Muscle of arm (tissue), 12 donors: ENCODE data around the gene CREB5. TPM values are rescaled to one million over a fixed set of nuclear protein-coding genes. Genes with fewer than 3 reads are reported as not detected.

Experiments used
- DNase-seq: peaks from one replicate; pipeline ENCODE4 v3.0.0-alpha.2; 2013
- polyA plus RNA-seq, 12 donors: library from polyadenylated mRNA; unstranded; fragments of 120-200 nt; gene quantifications; one replicate each; pipeline ENCODE4 v1.2.1, GENCODE V29; 2013; ENCODE audit not compliant: insufficient read length in 12 of 12

The CREB5 gene
- polyA plus RNA-seq, 12 donors = 21.9 to 65.7 (median 34.2) TPM

DNA sequence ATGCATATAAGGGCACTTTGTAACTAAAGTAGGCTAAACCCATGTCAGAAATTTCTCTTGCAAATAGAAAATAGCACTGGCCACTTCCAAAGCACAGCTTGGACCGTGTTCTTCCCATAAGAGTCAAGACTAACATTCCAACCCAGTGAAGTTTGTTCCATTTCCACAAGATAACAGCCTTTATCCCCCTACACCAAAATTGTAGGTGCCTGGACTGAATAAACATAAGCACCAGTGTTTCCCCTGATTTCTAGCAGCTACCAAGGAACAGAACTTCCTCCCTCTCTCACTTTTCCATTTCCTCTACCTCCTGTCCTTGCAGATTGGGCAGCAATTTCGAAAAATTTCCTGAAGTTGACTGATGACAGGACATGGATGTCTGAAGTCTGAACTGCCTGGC, 219.7 kb downstream of the CREB5 start:
- no peak for DNase-seq

GRCh38 chr7:28638914-28639313, 226.6 kb downstream of the CREB5 start:
- DNase-seq = no peak

DNA sequence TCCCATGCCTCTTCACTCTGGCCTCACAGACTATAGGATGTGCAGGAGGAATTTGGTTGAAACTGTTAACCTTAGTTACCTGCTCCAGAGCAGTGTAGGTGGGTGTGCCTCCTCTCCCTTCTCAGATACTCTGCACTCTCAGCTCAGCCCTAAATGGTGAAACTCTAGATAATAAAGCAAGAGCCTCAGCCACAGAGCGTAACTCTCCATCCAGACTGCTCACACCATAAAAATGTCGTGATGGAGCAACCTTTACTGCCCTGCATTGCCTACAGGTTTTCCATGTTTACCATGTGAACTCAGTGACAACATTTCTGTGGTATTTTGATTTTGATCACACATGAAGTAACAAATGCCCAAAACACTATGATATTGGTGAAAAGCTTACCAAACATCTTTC, 227.7 kb downstream of the CREB5 start:
- no peak for DNase-seq

GRCh38 chr7:28641752-28642545, 229.6 kb downstream of the CREB5 start:
- no peak for DNase-seq

DNA sequence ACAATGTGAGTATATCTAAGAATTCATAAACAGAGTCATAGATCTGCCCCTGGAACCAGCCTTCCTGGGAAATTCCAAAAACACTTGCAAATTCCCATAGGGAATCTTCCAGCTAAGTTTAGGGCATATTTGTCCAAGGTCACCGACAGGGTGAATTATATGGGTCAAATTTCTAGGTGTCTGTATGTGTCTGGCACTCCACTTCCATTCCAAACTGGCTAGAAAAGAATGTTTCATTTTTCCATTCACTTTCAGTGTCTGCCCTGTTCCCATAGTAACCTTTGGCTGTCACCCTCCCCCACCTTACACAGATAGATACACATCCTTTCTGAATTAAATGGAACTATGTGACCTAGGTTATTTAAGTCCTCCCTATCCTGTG, 230.9 kb downstream of the CREB5 start:
- DNase-seq = no peak

- DNase-seq = no peak
Observed at GRCh38 chr7:28643584-28644340, 231.4 kb downstream of the CREB5 start.

GRCh38 chr7:28645866-28646265, 233.5 kb downstream of the CREB5 start:
- DNase-seq = no peak

DNA sequence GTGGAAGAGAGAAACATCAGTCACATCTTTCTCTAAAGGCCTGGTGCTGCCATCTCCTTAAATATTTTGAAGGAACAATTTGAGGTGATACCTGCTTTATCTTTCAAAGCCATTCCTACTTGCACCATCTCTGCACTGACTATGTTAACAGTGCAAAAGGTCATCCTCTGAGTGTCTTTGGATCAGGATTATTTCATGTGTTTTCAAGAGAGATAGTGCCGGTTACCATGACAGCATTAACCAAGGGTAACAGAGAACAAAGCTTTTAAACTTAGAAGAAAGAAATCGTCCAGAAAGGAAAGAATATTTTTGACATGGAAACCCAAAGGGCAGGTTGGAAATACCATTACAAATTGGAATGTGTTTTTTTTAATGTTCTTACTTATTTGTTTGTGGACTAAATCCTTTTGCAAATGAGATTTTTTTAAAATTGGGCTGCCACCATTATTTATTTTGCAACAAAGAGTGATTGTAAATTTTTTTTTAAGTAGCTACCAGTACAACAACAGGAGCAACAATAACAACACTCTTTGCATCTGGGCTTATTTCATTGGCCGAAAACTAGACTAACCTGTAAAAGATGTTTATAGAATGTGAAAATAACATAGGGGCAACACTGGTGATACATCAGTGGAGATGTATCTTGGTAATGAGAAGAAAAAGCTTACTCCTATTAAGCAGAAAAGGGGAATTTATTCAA, 234.2 kb downstream of the CREB5 start:
- DNase-seq = no peak

DNA sequence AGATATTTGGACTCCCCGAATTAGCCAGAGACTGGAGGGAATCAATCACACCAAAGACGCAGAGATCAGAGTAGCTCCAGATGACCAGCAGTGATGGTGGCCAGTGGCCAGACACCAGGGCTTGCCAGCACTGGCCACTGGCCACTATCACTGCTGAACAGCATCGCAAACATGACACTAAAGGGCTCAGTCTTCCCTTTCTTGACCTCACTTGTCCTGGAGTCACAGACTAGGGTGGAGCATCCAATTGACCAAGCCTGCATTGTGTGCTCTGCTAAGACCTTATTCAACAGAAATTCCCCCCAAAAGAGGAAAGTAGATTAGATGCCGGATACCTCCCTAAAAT, 234.7 kb downstream of the CREB5 start:
- DNase-seq = no peak

GRCh38 chr7:28649189-28649588, 236.9 kb downstream of the CREB5 start:
- no peak for DNase-seq

GRCh38 chr7:28649811-28650210, 237.5 kb downstream of the CREB5 start:
- DNase-seq = no peak

DNA sequence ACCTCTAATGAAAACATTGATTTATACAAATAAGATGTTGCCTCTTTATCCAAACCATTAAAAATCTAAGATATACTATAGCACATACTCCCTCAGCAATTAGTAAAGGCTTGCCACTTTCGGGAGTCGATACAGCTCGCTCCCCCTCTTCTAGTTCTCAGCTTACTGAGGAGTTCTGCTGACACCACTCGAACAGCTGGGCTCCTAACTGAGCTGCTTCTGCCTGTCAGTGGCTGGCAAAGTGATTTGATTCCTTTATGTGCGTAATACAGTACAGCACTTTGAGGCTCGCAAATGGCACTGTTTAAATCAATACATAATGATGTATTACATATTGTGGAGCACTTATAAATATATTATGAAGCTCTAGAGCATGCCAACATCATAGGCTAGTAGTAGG, 241.8 kb downstream of the CREB5 start:
- no peak for DNase-seq

- no peak for DNase-seq
Observed at GRCh38 chr7:28656529-28656928, 244.2 kb downstream of the CREB5 start.

GRCh38 chr7:28658381-28658780, 246.1 kb downstream of the CREB5 start:
- DNase-seq = no peak

DNA sequence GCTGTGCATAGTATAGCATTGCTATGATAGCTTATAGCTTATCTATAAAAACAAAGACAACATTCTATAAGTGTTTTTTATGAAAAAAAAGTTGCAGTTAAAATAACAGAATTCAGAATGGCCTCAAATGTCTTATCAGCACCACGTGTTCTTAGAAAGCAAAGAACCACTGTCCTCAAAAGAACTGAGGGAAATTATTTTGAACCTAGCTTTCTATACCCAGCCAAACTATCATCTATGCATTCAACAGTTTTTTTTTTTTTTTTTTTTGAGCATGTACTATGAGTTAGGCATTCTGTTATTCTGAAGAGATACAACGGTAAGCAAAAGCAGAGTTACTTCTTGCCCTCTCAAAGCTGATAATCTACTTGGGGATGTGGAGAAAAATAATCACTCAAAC, 247.8 kb downstream of the CREB5 start:
- DNase-seq = no peak

DNA sequence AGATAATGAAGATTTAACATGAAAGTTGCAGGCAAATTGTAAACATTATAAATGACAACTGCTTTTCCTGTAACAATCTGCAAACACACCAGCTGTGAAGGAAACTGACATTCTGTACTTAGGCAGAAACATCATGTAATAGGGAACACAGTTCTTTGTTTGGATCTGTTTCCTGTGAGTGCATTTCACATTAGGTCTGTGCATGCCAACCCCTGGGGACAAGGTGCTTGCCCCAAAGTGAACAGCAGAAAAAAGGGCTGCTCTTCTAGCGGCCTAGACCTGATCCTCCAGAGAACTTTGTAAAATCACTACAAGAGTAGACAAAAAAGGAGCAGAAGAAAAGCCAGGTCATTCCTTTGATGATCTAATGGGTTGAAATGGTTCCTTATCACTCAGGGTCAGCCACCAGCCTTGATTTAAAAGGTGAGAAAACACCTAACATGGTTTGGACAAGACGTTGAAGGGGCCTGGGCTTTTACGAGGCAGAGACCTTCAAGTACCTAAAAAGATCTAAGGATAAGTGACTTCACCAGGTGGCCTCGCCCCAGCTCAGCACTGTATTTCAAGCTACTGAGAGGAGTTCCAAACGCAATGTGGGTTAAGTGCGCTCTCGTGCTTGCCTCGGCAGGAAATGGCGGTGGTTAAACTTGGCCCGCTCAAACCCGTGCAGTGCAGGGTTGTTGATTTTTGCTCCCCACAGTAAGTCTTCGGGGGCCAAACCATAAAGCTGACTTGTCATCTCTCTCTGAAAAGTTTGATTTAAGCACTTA, 249.7 kb downstream of the CREB5 start:
- no peak for DNase-seq

DNA sequence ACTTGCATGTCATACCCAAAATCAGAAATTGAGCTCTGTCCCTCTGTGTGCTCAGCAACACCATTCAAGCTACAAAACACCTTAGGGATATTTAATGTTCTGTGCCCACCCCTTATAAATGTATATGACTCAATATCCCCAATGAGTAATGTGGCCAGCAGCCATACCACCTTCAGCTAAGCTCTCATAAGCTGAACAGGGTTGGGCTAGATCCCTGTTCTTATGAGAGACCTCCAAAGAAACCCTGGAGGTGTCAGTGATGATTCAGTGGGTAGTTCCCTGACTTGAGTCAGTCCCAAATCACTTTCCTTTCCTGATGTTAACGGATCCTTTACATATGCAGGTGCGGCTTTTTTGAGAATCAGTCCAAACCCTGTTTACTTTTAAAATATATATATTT, 253.8 kb downstream of the CREB5 start:
- DNase-seq = no peak

- DNase-seq = no peak
Observed at GRCh38 chr7:28668085-28668484, 255.8 kb downstream of the CREB5 start.

- no peak for DNase-seq
Observed at GRCh38 chr7:28669330-28669729, 257.0 kb downstream of the CREB5 start.

- no peak for DNase-seq
Observed at GRCh38 chr7:28671526-28671925, 259.2 kb downstream of the CREB5 start.

GRCh38 chr7:28672397-28672797, 260.1 kb downstream of the CREB5 start:
- DNase-seq = no peak

DNA sequence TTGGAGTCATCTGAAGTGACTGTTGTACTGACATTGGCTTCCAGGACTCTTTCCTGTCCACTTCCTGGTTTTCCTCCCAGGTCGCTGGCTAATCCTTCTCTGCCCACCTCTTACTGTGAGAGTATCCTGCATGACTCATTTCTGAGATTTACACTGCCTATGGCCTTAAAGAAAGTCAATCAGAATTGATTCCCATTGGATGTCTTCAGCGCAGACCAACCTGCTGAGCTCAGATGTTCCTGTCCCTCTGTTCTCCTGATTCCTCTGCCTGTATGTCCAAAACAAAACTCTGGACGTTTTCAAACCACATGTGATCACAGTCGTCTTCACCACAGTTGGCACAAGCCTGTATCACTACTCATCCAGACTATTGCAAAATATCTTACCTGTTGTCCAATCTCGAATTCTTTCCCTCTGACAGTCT, 262.1 kb downstream of the CREB5 start:
- no peak for DNase-seq
